Activated naive CD4-positive, alpha-beta T cell treated with anti-CD3 and anti-CD28 coated beads, Interleukin-2, amount 50 U/mL, for 24 hours (primary cell): ENCODE measurements around the gene UTP18.
A peak's percentile ranks its signal among the peaks of the same experiment; 100 is the strongest.
"Not testable (repeated sequence)": the region's sequence is repeated elsewhere in the genome, so short reads cannot be mapped to it uniquely, and the experiment has no call there.

Experiments used
- H3K27ac Mint-ChIP-seq: one replicate; pipeline ENCODE4 v1.8.0; 2021; ENCODE audit warnings: mild to moderate bottlenecking, mixed read lengths
- H3K27me3 Mint-ChIP-seq: one replicate; pipeline ENCODE4 v1.8.0; 2021; ENCODE audit warnings: mixed read lengths
- H3K36me3 Mint-ChIP-seq: one replicate; pipeline ENCODE4 v1.8.0; 2021; ENCODE audit warnings: mixed read lengths
- H3K4me1 Mint-ChIP-seq: one replicate; pipeline ENCODE4 v1.8.0; 2021; ENCODE audit warnings: mixed read lengths
- H3K4me3 Mint-ChIP-seq: one replicate; pipeline ENCODE4 v1.8.0; 2021; ENCODE audit warnings: mild to moderate bottlenecking, mixed read lengths
- H3K9me3 Mint-ChIP-seq: one replicate; pipeline ENCODE4 v1.8.0; 2021; ENCODE audit warnings: mixed read lengths

UTP18 gene

DNA sequence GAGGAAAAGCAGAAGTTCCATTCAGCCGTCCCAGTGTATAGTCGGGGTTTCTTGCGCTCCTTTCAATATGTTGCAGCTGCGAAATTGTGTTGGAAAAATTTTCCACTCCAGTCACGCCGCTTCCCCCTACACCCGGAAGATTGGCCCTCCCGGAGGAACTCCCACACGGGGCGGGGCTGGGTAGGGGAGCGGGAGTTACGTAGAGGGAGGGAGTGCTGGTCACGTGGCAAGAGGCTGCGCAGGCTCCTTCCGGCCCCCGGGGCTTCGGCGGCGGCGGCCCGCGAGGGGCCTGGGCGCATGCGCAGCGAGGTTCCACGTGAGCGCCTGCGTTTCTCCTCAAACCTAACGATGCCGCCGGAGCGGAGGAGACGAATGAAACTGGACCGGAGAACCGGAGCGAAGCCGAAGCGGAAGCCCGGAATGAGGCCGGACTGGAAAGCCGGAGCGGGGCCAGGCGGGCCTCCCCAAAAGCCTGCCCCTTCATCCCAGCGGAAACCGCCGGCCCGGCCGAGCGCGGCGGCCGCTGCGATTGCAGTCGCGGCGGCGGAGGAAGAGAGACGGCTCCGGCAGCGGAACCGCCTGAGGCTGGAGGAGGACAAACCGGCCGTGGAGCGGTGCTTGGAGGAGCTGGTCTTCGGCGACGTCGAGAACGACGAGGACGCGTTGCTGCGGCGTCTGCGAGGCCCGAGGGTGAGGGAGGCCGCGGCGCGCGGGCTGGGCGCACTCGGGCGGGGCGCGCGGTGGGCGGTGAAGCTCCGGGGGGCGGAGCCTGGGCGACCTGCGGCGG lies at the start of gene UTP18:
Gene UTP18 (plus strand): TSS at position 310 of the 787 bp plus-strand sequence. CDS start 39 bp downstream, at position 349.
- H3K27ac Mint-ChIP-seq: peak within 1 kb of the TSS; percentile 98
- peaks cover 65% of the 10 kb centered on the region for H3K4me1 Mint-ChIP-seq
- peak within 1 kb of the TSS; percentile 90 for H3K4me3 Mint-ChIP-seq
- H3K9me3 Mint-ChIP-seq: no peaks in the 10 kb centered on the region
- H3K36me3 Mint-ChIP-seq: peaks cover 22% of the 10 kb centered on the region
- no peaks in the 10 kb centered on the region for H3K27me3 Mint-ChIP-seq

DNA sequence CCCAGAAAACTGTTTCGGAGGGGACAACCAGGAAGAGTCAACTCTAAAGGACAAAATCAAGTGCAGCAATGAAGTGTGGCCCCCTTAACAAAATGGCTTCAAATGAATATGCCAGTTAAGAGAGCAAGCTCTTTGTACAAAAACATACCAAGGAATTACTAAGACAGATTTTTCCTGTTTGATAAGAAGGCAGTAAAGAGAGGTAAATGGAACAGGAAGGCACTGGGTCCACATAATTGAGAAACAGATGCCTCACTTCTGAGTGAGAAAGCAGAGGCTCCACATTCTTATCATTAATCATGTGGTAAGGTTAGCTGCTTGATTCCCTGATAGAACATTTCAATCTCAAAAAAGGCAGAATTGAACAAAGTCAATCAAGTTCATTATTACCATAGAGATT lies 45.4 kb upstream of the UTP18 start:
- Mint-ChIP-seq H3K9me3 (no peaks in the 10 kb centered on the region), H3K4me1 (peaks cover 3% of the 10 kb centered on the region), H3K36me3 (peaks cover 12% of the 10 kb centered on the region), H3K27ac (no peak overlapping the region), H3K4me3 (no peak overlapping the region), H3K27me3 (no peaks in the 10 kb centered on the region)

DNA sequence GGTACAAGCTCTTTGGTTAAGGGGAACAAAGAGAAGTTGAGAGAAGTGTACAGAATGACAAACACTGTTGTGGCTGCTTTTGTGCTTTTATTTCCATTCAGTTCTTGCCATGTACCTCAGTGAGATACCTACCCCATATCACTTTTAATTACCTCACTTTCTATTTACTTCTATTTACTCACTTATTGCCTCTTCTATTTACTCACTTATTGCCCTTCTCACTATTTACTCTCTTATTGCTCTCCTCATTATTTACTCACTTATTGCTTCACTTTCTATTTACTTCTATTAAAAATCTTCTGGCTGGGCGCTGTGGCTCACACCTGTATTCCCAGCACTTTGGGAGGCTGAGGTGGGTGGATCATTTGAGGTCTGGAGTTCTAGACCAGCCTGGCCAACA lies 42.4 kb upstream of the UTP18 start:
- no peak overlapping the region for H3K27ac Mint-ChIP-seq
- no peak overlapping the region for H3K4me3 Mint-ChIP-seq
- H3K36me3 Mint-ChIP-seq: peaks cover 15% of the 10 kb centered on the region
- H3K9me3 Mint-ChIP-seq: no peaks in the 10 kb centered on the region
- no peaks in the 10 kb centered on the region for H3K27me3 Mint-ChIP-seq
- peaks cover 6% of the 10 kb centered on the region for H3K4me1 Mint-ChIP-seq

GRCh38 chr17:51221322-51221721 lies 39.0 kb upstream of the UTP18 start:
- no peak overlapping the region for H3K27ac Mint-ChIP-seq
- no peaks in the 10 kb centered on the region for H3K27me3 Mint-ChIP-seq
- peaks cover 24% of the 10 kb centered on the region for H3K4me1 Mint-ChIP-seq
- no peak overlapping the region for H3K4me3 Mint-ChIP-seq
- peaks cover 19% of the 10 kb centered on the region for H3K36me3 Mint-ChIP-seq
- no peaks in the 10 kb centered on the region for H3K9me3 Mint-ChIP-seq

- peaks cover 11% of the 10 kb centered on the region for H3K36me3 Mint-ChIP-seq
- H3K9me3 Mint-ChIP-seq: no peaks in the 10 kb centered on the region
- peaks cover 34% of the 10 kb centered on the region for H3K4me1 Mint-ChIP-seq
- H3K4me3 Mint-ChIP-seq: no peak overlapping the region
- H3K27me3 Mint-ChIP-seq: no peaks in the 10 kb centered on the region
- peak overlapping the region; percentile 3 for H3K27ac Mint-ChIP-seq
Observed at GRCh38 chr17:51224402-51225262, 35.7 kb upstream of the UTP18 start.

DNA sequence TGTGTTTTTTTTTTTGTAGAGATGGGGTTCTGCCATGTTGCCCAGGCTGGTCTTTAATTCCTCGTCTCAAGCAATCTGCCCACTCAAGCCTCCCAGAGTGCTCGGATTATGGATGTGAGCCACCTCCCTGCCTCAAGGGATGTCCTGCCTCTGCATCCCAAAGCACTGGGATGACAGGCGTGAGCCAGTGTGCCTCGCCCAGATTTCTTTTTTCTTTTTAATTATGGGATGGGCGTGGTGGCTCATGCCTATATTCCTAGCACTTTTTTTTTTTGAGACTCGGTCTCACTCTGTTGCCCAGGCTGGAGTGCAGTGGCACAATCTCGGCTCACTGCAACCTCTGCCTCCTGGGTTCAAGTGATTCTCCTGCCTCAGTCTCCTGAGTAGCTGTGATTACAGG lies 34.8 kb upstream of the UTP18 start:
- not testable (repeated sequence) for H3K9me3 Mint-ChIP-seq, H3K27me3 Mint-ChIP-seq, H3K4me3 Mint-ChIP-seq, H3K27ac Mint-ChIP-seq, H3K36me3 Mint-ChIP-seq
- peaks cover 38% of the 10 kb centered on the region for H3K4me1 Mint-ChIP-seq

GRCh38 chr17:51228161-51228560 lies 32.2 kb upstream of the UTP18 start:
- Mint-ChIP-seq H3K27ac (no peak overlapping the region), H3K4me3 (no peak overlapping the region), H3K9me3 (no peaks in the 10 kb centered on the region), H3K27me3 (no peaks in the 10 kb centered on the region), H3K4me1 (peaks cover 50% of the 10 kb centered on the region), H3K36me3 (peaks cover 4% of the 10 kb centered on the region)

GRCh38 chr17:51229889-51230288 lies 30.5 kb upstream of the UTP18 start:
- H3K4me1 Mint-ChIP-seq: peaks cover 45% of the 10 kb centered on the region
- H3K9me3 Mint-ChIP-seq: no peaks in the 10 kb centered on the region
- H3K27ac Mint-ChIP-seq: no peak overlapping the region
- H3K36me3 Mint-ChIP-seq: peaks cover 5% of the 10 kb centered on the region
- no peak overlapping the region for H3K4me3 Mint-ChIP-seq
- no peaks in the 10 kb centered on the region for H3K27me3 Mint-ChIP-seq

- H3K4me1 Mint-ChIP-seq: peaks cover 41% of the 10 kb centered on the region
- peaks cover 2% of the 10 kb centered on the region for H3K36me3 Mint-ChIP-seq
- no peak overlapping the region for H3K27ac Mint-ChIP-seq
- H3K4me3 Mint-ChIP-seq: no peak overlapping the region
- H3K9me3 Mint-ChIP-seq: no peaks in the 10 kb centered on the region
- H3K27me3 Mint-ChIP-seq: no peaks in the 10 kb centered on the region
Observed at GRCh38 chr17:51230306-51230705, 30.0 kb upstream of the UTP18 start.

DNA sequence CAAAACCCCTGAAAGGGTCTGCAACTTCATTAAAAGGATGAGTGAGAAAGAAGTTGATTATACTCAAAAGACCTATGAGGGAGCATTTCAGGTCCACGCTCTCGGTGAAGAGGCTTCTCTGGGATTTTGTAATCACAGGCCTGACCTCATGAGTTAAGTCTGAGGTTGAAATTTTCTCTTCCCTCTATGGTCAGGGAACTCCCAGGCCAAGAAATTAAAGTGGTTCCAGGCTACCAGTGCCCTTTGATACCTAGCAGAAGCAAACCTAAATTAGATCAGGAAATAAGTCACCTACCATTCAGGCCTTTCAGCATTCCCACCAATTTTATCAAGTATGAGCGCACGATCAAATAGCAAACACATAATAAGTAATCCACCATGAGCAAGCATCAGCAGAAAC lies 28.3 kb upstream of the UTP18 start:
- no peaks in the 10 kb centered on the region for H3K9me3 Mint-ChIP-seq
- peaks cover 51% of the 10 kb centered on the region for H3K4me1 Mint-ChIP-seq
- H3K27me3 Mint-ChIP-seq: no peaks in the 10 kb centered on the region
- peaks cover 2% of the 10 kb centered on the region for H3K36me3 Mint-ChIP-seq
- no peak overlapping the region for H3K4me3 Mint-ChIP-seq
- H3K27ac Mint-ChIP-seq: no peak overlapping the region

DNA sequence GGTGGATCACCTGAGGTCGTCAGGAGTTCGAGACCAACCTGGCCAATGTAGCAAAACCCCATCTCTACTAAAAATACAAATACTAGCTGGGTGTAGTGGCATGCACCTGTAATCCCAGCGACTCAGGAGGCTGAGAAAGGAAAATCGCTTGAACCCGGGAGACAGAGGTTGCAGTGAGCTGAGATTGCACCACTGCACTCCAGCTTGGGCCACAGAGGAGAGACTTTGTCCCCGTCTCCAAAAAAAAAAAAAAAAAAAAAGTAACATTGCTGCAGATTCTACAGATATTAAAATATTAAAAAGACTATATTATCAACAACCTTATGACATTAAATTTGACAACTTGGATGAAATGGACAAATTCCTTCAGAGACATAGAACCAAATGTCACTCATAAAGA lies 26.2 kb upstream of the UTP18 start:
- Mint-ChIP-seq H3K36me3 (peaks cover 2% of the 10 kb centered on the region), H3K27me3 (no peaks in the 10 kb centered on the region), H3K4me1 (peaks cover 63% of the 10 kb centered on the region), H3K27ac (no peak overlapping the region), H3K9me3 (no peaks in the 10 kb centered on the region), H3K4me3 (no peak overlapping the region)

DNA sequence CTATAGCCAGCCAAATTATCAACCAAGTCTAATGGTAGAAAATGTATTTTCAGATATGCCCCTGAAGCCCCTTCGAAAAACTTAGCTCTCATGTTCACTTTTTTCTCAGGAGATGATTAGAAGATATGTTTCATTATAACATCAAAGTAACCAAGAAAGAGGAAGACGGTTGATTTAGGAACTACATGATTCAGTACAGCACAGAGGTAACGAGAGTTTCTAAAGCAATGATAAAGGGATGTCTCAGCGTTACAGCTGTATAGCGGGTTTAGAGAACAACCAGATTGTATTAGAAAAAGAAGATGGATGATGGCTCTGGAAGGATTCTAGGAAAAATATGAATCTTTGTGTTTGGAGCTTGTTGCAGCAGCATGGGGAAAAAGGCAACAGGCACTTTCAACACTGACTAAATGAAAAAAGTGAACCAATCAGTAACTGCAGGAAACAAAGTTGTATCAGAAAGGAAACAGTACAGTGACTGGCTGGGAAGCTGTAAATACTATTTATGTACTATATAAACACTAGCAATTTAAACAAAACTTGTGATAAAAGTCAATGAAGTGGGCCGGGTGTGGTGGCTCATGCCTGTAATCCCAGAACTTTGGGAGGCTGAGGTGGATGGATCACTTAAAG lies 22.0 kb upstream of the UTP18 start:
- Mint-ChIP-seq H3K4me3 (peak overlapping the region; percentile 48), H3K27ac (peak overlapping the region; percentile 31), H3K4me1 (peaks cover 58% of the 10 kb centered on the region), H3K27me3 (no peaks in the 10 kb centered on the region), H3K36me3 (peaks cover under 1% of the 10 kb centered on the region), H3K9me3 (no peaks in the 10 kb centered on the region)

GRCh38 chr17:51240275-51240674 lies 20.1 kb upstream of the UTP18 start:
- H3K9me3 Mint-ChIP-seq: no peaks in the 10 kb centered on the region
- no peak overlapping the region for H3K27ac Mint-ChIP-seq
- H3K4me3 Mint-ChIP-seq: no peak overlapping the region
- H3K4me1 Mint-ChIP-seq: peaks cover 64% of the 10 kb centered on the region
- peaks cover 2% of the 10 kb centered on the region for H3K36me3 Mint-ChIP-seq
- H3K27me3 Mint-ChIP-seq: no peaks in the 10 kb centered on the region

- peak overlapping the region; percentile 15 for H3K27ac Mint-ChIP-seq
Observed at GRCh38 chr17:51244041-51244440, 16.3 kb upstream of the UTP18 start.

DNA sequence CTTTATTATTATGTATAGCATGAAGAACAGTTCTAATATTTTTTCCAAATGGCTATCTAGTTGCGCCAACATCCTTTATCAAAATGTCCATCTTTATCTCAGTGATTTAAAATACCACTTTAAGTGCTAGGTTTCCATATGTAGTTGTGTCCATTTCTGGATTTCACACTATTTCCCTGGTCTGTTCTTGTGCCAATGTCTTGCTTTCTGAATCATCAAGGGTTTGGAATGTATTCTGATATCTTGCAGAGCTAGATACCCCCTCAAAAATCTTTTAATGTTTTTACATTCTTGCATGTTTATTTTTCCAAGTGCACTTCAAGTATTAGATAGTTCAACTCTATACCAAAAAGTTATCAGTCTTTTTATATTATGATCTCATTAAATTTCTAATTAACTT lies 14.8 kb upstream of the UTP18 start:
- Mint-ChIP-seq H3K36me3 (peaks cover 9% of the 10 kb centered on the region), H3K9me3 (no peaks in the 10 kb centered on the region), H3K27me3 (no peaks in the 10 kb centered on the region), H3K4me3 (no peak overlapping the region), H3K4me1 (peaks cover 25% of the 10 kb centered on the region), H3K27ac (no peak overlapping the region)

More at GRCh38 chr17:51244041-51244440, 16.3 kb upstream of the UTP18 start:
- no peaks in the 10 kb centered on the region for H3K27me3 Mint-ChIP-seq
- no peaks in the 10 kb centered on the region for H3K9me3 Mint-ChIP-seq
- H3K4me1 Mint-ChIP-seq: peaks cover 34% of the 10 kb centered on the region
- H3K36me3 Mint-ChIP-seq: peaks cover 6% of the 10 kb centered on the region
- no peak overlapping the region for H3K4me3 Mint-ChIP-seq
